NCI-H1105 (cell line): ENCODE data around the gene SNRPD3.
"Not testable (repeated sequence)": the region's sequence is repeated elsewhere in the genome, so short reads cannot be mapped to it uniquely, and the experiment has no call there.

ENCODE experiments used
- DNase-seq: peaks from one replicate; lab custom pipeline; 2025; lab: John Stamatoyannopoulos, UW

The SNRPD3 gene

DNA sequence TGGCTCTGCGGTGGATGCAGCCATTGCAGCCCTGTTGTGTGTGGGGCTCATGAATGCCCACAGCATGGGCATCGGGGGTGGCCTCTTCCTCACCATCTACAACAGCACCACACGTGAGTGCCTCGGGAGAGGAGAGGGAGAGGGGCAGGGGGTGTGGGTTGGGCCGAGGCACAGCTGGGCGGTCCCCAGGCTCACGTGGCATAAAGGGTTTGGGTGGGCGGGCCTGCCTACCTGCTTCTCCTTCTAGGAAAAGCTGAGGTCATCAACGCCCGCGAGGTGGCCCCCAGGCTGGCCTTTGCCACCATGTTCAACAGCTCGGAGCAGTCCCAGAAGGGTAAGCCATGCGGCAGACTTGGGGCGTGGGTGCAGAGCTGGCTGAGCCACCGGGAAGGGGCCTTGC is 59.0 kb downstream of the SNRPD3 start:
- DNase-seq = not testable (repeated sequence)

DNA sequence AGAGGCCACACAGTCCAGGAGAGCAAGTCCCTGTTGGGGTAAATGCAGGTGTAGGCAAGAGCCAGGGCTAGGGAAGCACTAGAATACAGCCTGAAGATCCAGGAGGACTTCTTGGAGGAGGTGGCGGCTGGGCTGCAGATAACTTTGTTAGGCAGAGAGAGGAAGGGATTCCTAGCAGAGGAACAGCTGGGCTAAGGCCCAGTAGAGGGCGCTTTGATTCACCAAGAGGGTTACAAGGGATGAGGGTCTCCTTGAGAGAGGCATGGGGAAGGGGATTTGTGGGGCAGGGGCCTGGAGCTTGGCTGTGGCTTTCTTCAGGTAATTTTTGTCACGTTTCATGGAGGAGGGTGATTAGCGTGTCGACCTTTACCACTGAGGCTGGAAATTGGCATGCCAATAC is 65.4 kb downstream of the SNRPD3 start:
- not testable (repeated sequence) for DNase-seq

DNA sequence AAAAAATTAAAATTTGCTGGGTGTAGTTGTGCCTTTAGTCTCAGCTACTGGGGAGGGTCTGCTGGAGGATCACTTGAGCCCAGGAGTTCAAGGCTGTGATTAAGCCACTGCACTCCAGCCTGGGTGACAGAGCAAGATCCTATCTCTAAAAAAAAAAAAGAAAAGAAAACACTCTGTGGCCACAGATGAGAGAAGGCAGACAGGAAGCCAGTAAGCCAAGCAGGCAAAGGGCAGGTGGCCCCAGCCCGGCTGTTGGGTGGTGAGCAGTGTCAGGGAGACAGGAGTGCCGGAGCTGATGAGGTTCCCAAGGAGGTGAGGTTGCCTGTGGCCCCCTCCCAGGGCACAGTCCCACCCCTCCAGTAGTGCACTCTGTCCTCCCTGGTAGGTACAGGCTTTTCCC is 66.8 kb downstream of the SNRPD3 start:
- DNase-seq = not testable (repeated sequence)
